Measurements from ENCODE around the gene EPB41L4A.

EPB41L4A gene

GRCh38 chr5:112356178-112356956 lies 62.7 kb downstream of the EPB41L4A start:
- DNase-seq (ENCODE audit: low read depth in 2 of 2): no peak

GRCh38 chr5:112355058-112355685 lies 63.9 kb downstream of the EPB41L4A start:
- no peak for DNase-seq (ENCODE audit: low read depth in 2 of 2)

DNA sequence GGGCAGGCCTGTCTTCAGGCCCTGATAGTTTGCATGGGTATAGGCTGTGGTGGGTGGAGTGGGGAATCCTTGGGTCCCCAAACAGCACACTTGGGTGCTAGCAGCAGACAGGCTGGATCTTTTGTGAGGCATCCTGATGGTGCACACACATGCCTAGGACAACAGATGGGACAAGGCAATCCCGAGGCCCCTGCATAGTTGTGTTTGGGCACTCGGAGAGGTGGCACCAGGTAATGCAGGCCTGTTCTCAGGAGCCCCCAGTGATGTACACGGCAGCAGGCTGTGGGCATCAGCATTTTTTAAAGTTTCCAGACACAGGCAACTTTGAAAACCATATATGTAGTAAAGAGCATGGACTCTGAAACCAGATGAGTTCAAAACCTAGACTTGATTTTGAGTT lies 65.4 kb downstream of the EPB41L4A start:
- DNase-seq (ENCODE audit: low read depth in 2 of 2): no peak

DNA sequence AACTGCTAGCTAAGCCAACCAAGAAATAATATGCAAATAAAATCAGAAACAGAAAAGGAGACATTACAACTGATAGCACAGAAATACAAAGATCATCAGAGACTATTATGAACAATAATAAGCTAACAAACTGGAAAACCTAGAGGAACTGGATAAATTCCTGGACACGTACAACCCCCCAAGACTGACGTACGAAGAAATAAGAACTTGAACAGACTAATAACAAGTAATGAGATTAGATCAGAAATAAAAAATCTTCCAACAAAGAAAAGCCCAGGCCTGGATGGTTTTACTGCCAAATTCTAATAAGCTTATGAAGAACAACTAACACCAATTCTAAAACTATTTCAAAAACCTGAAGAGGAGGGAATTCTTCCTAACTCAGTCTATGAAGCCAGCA lies 67.9 kb downstream of the EPB41L4A start:
- no peak for DNase-seq (ENCODE audit: low read depth in 2 of 2)

DNA sequence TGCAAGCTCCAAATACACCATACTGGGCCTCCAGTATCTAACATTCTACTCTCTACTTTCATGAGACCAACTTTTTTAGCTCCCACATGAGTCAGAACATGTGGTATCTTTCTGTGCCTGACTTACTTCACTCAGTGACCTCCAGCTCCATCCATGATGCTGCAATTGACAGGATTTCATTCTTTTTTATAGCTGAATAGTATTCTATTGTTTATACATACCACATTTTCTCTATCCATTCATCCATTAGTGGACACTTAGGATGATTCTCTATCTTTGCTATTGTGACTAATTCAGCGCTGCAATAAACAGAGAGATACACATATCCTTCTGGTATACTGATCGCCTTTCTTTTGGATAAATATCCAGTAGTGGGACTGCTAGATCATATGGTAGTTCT lies 68.5 kb downstream of the EPB41L4A start:
- DNase-seq (ENCODE audit: low read depth in 2 of 2): no peak

GRCh38 chr5:112349371-112349770 lies 69.7 kb downstream of the EPB41L4A start:
- no peak for DNase-seq (ENCODE audit: low read depth in 2 of 2)

- DNase-seq (ENCODE audit: low read depth in 2 of 2): no peak
Measured at GRCh38 chr5:112348915-112349314, 70.2 kb downstream of the EPB41L4A start.

GRCh38 chr5:112348387-112348786 lies 70.7 kb downstream of the EPB41L4A start:
- no peak for DNase-seq (ENCODE audit: low read depth in 2 of 2)

GRCh38 chr5:112346411-112347044 lies 72.5 kb downstream of the EPB41L4A start:
- no peak for DNase-seq (ENCODE audit: low read depth in 2 of 2)

GRCh38 chr5:112344540-112344939 lies 74.5 kb downstream of the EPB41L4A start:
- DNase-seq (ENCODE audit: low read depth in 2 of 2): no peak

- no peak for DNase-seq (ENCODE audit: low read depth in 2 of 2)
Measured at GRCh38 chr5:112342389-112342788, 76.7 kb downstream of the EPB41L4A start.

DNA sequence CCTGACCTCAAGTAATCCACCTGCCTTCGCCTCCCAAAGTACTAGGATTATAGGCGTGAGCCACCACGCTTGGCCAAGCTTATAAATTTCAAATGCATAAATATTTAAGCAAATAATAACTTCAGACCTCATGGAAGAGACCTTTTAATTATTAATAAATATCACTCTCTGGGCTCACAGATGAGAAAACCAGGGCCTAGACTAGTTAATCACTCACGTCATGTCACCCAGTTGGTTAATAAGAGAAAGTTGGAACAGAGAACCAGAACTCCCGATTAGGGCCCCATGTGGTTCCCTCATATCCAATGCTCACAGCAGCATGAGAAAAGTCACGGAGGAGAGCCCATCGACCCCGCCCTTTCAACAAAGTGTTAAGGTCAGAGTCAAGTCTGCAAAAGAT lies 79.3 kb downstream of the EPB41L4A start:
- DNase-seq (ENCODE audit: low read depth in 2 of 2): no peak

- DNase-seq (ENCODE audit: low read depth in 2 of 2): no peak
Measured at GRCh38 chr5:112338681-112339337, 80.3 kb downstream of the EPB41L4A start.

GRCh38 chr5:112333331-112333781 lies 85.7 kb downstream of the EPB41L4A start:
- no peak for DNase-seq (ENCODE audit: low read depth in 2 of 2)

GRCh38 chr5:112331892-112332291 lies 87.2 kb downstream of the EPB41L4A start:
- no peak for DNase-seq (ENCODE audit: low read depth in 2 of 2)

- no peak for DNase-seq (ENCODE audit: low read depth in 2 of 2)
Measured at GRCh38 chr5:112329419-112330090, 89.5 kb downstream of the EPB41L4A start.

DNA sequence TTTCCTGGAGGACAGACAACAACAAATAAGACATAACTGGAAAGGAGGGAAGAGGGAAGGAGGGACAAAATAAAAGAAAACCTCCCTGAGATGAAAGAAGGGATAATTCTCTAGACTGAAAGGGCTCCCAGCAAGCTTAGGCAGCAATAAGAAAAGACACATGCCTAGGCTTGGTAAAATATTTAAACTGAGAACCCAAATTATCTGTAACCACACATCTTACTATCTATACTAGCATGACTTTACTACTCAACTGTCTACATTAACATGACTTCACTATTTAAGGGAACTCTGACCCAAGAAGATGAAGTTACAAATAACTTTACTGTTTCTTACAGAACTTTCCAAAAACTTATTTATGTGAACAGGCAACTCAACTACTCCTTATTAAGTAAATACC lies 95.9 kb downstream of the EPB41L4A start:
- no peak for DNase-seq (ENCODE audit: low read depth in 2 of 2)

- DNase-seq (ENCODE audit: low read depth in 2 of 2): no peak
Measured at GRCh38 chr5:112320408-112320807, 98.7 kb downstream of the EPB41L4A start.

DNA sequence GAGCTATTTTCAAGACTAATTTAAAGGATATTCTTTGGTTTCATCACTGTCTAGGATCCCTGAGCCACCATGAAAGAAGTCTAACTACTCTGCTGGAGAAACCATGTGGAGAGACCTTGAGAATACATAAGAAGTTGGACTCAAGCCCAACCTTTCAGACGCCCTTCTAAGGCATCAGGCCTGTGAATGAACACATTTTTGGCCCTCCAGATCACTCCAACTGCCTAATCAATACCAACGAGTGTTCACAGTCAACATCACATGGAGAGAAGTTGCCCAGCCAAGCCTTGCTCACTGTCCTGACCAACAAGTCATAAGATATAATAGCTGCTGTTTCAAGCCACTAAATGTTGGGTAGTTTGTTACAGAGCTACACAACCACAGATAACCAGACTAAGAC lies 100.7 kb downstream of the EPB41L4A start:
- DNase-seq (ENCODE audit: low read depth in 2 of 2): no peak

GRCh38 chr5:112317866-112318265 lies 101.2 kb downstream of the EPB41L4A start:
- DNase-seq (ENCODE audit: low read depth in 2 of 2): no peak

GRCh38 chr5:112316731-112317130 lies 102.3 kb downstream of the EPB41L4A start:
- DNase-seq (ENCODE audit: low read depth in 2 of 2): no peak

GRCh38 chr5:112316006-112316405 lies 103.1 kb downstream of the EPB41L4A start:
- no peak for DNase-seq (ENCODE audit: low read depth in 2 of 2)
